NCI-H69 (cell line): Measurements from ENCODE around the gene SLC11A2.
"Not testable (repeated sequence)": the region's sequence is repeated elsewhere in the genome, so short reads cannot be mapped to it uniquely, and the experiment has no call there.

Experiments used
- DNase-seq: peaks from one replicate; lab custom pipeline; 2025; lab: John Stamatoyannopoulos, UW

SLC11A2 gene

GRCh38 chr12:50947933-50948626 lies 78.1 kb downstream of the SLC11A2 start:
- DNase-seq: no peak

GRCh38 chr12:50937653-50938052 lies 88.5 kb downstream of the SLC11A2 start:
- no peak for DNase-seq

DNA sequence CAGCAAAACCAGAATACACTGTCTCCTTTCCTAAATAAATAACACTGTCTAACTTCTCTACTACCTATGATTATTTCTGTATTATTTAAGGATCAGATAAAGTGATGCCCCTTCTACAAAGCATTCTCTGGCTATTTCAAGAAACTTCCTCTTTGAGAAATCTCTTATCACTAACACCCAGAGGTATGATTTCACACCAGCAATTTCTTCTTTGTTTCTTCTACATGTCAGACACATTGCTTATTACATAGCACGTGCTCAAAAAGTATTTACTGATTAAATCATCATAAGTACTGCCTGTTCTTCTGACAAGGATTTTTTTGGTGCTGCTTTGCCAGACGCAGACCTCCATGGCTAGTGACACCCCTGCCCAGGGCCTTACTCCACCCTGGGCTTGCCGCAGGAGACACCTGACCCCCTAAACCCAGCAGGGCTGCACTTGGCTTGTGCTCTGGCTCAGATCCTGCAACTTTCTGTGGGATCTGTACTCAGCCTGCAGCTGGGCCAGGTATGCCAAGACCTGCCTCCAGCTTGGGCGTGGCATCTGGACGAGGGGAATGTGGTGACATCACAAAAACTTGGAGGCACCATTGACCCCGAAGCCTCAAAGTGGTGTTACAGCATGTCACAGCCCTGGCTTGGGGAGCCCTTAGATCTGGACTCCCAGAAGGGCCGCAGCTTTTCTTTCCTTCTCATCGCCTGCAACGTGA lies 89.2 kb downstream of the SLC11A2 start:
- no peak for DNase-seq

DNA sequence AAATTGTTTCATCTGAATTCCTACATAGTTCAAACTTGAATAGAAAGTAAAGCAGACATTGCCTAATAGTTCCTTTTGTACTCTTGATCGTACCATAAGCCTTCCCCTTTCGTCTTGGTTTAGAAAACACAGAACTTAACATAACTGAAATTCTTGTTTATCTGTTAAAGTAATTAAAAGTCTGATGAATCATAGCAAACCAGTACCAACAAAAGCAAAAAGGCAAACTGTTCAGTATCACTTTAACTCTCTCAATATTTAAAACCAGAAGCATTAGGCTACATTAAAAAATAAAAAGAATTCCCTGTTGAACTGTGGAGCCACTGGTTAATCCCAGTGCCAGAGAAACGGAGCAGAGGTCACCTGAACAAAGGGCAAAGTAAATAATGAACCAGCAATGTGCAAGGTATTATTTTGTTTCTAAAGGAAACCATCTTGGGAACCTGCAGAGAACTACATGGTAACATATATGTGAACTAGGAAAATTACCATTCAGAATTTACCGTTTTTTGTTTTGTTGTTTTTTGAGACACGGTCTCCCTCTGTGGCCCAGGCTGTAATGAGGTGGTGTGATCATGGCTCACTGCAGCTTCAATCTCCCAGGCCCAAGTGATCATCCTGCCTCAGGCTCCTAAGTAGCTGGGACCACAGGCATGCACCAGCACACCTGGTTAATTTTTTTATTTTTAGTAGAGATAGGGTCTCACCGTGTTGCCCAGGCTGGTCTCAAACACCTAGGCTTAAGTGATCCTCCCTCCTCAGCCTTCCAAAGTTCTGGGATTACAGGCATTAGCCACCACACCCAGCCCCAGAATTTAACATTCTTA lies 91.0 kb downstream of the SLC11A2 start:
- no peak for DNase-seq

DNA sequence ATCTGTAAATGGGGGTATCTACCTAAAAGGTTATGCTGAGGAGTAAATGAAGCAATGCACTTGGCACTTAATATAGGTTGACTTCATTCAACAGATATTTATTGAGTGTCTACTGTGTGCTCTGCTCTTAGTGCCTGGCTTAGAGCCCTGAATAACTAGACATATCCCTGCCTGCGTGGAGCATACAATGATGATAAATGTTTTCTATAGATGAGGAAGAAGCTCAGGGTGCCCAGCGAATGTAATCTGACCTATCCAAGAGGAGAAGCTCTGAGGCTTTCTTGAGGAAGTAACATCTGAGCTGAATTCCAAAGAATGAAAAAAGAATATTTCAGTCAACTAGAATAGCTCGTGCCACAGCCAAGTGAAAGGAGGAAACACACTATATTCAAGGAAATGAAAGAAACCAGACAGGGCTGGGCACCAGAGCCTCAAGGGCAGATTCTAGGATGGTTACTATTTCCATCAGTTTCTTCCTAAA lies 91.8 kb downstream of the SLC11A2 start:
- DNase-seq: no peak

DNA sequence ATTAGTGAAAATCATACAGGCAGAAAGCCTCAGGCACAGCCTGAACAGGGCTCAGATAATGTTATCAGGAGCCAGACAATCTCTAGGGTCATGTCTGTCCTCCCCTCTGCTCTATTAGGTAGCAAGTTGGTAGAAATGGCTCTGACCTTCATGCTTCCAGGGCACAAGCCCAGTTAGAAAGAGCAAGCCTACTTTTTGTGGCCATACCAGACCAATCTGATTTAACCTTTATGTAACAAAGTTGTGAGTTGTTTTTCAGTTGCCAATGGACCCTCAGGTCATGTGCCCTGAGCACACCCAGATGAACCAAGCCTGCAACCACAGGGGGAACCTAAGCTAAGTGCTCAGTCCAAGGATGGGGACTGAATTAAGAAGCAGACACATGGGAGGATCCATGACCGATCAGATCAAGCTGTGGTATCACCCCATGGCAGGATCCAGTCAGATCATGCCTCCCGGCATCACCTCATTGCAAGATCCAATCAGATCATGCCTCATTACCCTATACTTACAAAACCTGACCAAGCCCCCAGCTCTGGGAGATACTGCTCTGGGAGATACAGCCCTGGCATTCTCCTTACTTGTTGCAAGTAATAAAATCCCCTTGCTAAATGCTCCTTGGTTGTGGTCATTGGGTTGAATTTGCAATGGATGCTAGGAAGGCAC lies 92.6 kb downstream of the SLC11A2 start:
- no peak for DNase-seq

- no peak for DNase-seq
Observed at GRCh38 chr12:50932787-50933280, 93.3 kb downstream of the SLC11A2 start.

DNA sequence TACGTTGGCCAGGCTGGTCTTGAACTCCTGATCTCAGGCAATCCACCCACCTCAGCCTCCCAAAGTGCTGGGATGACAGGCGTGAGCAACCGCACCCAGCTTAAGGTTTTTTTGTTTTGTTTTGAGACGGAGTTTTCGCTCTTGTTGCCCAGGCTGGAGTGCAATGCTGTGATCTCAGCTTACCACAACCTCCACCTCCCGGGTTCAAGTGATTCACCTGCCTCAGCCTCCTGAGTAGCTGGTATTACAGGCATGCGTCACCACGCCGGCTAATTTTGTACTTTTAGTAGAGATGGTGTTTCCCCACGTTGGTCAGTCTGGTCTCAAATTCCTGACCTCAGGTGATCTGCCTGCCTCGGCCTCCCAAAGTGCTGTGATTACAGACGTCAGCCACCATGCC lies 95.7 kb downstream of the SLC11A2 start:
- DNase-seq: not testable (repeated sequence)

DNA sequence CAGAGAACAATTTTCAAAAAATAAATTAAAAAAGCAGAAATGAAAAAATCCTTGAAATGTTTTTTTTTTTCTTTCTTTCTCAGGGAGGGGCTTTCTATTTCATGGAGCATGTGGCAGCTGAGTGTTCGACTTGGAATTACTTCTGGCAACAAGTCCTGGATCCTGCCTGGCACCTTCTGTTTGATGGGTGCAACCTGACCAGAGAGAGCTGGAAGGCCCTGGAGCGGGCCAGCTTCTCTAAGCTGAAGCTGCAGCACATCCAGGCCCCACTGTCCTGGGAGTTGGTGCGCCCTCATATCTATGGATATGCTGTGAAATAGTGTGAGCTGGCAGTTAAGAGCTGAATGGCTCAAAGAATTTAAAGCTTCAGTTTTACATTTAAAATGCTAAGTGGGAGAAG lies 96.4 kb downstream of the SLC11A2 start:
- DNase-seq: no peak
